OCI-M1 (cell line): ENCODE results near the gene MAD2L1BP.

Experiments used
- DNase-seq: peaks from one replicate; lab custom pipeline; 2025; lab: John Stamatoyannopoulos, UW

MAD2L1BP gene

GRCh38 chr6:43667245-43668150 is 31.9 kb downstream of the MAD2L1BP start:
- peak; percentile 95 for DNase-seq

GRCh38 chr6:43668151-43669028 is 32.8 kb downstream of the MAD2L1BP start:
- DNase-seq: peak; percentile 90

GRCh38 chr6:43669050-43669921 is 33.6 kb downstream of the MAD2L1BP start:
- no peak for DNase-seq

GRCh38 chr6:43669922-43670622 is 34.4 kb downstream of the MAD2L1BP start:
- DNase-seq: peak; percentile 90

GRCh38 chr6:43670623-43670986 is 35.0 kb downstream of the MAD2L1BP start:
- no peak for DNase-seq

GRCh38 chr6:43671011-43671800 is 35.6 kb downstream of the MAD2L1BP start:
- DNase-seq: no peak

- no peak for DNase-seq
Observed at GRCh38 chr6:43671801-43672690, 36.4 kb downstream of the MAD2L1BP start.

- no peak for DNase-seq
Observed at GRCh38 chr6:43673444-43674084, 37.9 kb downstream of the MAD2L1BP start.

- no peak for DNase-seq
Observed at GRCh38 chr6:43674291-43674690, 38.7 kb downstream of the MAD2L1BP start.

GRCh38 chr6:43674921-43675320 is 39.3 kb downstream of the MAD2L1BP start:
- no peak for DNase-seq

GRCh38 chr6:43676962-43677606 is 41.4 kb downstream of the MAD2L1BP start:
- no peak for DNase-seq

GRCh38 chr6:43677759-43678158 is 42.1 kb downstream of the MAD2L1BP start:
- no peak for DNase-seq

GRCh38 chr6:43678341-43678740 is 42.7 kb downstream of the MAD2L1BP start:
- DNase-seq: no peak

GRCh38 chr6:43679057-43679456 is 43.4 kb downstream of the MAD2L1BP start:
- DNase-seq: no peak

GRCh38 chr6:43680308-43681200 is 44.9 kb downstream of the MAD2L1BP start:
- DNase-seq: no peak

- DNase-seq: no peak
Observed at GRCh38 chr6:43681303-43681702, 45.7 kb downstream of the MAD2L1BP start.

- no peak for DNase-seq
Observed at GRCh38 chr6:43682724-43683429, 47.2 kb downstream of the MAD2L1BP start.
